A673 (cell line): ENCODE data around the gene RNF217. TPM values are rescaled to one million over a fixed set of nuclear protein-coding genes. Genes with fewer than 3 reads are reported as not detected.

ENCODE experiments used
- BruUV-seq: library from RNA; stranded (reverse); fragments of 400-500 nt; replicated peaks from 2 replicates; lab custom pipeline; 2021; lab: Mats Ljungman, UMichigan
- CTCF ChIA-PET: fragments of 300-600 bp; sonication (Branson Sonifier 250); formaldehyde crosslinking; loops from one replicate; lab custom pipeline; 2022; ENCODE audit warnings: antibody characterized with exemption; lab: Charles Lee
- POLR2A ChIA-PET: fragments of 300-600 bp; sonication (Branson Sonifier 250); formaldehyde crosslinking; loops from one replicate; lab custom pipeline; 2022; ENCODE audit warnings: antibody characterized with exemption; ENCODE audit not compliant: low non-redundant PET; lab: Charles Lee
- DNase-seq: peaks from one replicate; pipeline ENCODE4 v3.0.0-alpha.2; 2015; ENCODE audit warnings: low spot score
- H3K27ac ChIP-seq: fragments of 200-600 bp; sonication (generic); 2 replicates; pipeline ENCODE4 v1.5.1; 2016; ENCODE audit warnings: mixed run types, low read depth, mild to moderate bottlenecking, mixed read lengths, antibody characterized with exemption, low read length; ENCODE audit not compliant: poor library complexity, severe bottlenecking
- H3K27me3 ChIP-seq: fragments of 200-600 bp; sonication (generic); replicated peaks from 2 replicates; pipeline ENCODE4 v1.6.1; 2017; ENCODE audit warnings: mixed run types, low read depth, mild to moderate bottlenecking, mixed read lengths, antibody characterized with exemption, low read length; ENCODE audit not compliant: insufficient read depth, poor library complexity
- H3K36me3 ChIP-seq: fragments of 200-600 bp; sonication (generic); 2 replicates; pipeline ENCODE4 v1.6.1; 2016; ENCODE audit warnings: mixed run types, mild to moderate bottlenecking, mixed read lengths, antibody characterized with exemption, low read length; ENCODE audit not compliant: insufficient read depth, poor library complexity, severe bottlenecking
- H3K4me1 ChIP-seq: fragments of 200-600 bp; sonication (generic); 2 replicates; pipeline ENCODE4 v1.6.1; 2017; ENCODE audit warnings: mixed run types, mild to moderate bottlenecking, mixed read lengths, antibody characterized with exemption, low read length; ENCODE audit not compliant: insufficient read depth, poor library complexity, severe bottlenecking
- H3K4me3 ChIP-seq: fragments of 200-600 bp; sonication (generic); 2 replicates; pipeline ENCODE4 v1.5.1; 2016; ENCODE audit warnings: low read depth, mixed run types, mild to moderate bottlenecking, mixed read lengths, low read length; ENCODE audit not compliant: poor library complexity, severe bottlenecking
- H3K9me3 ChIP-seq: fragments of 200-600 bp; sonication (generic); 2 replicates; pipeline ENCODE4 v1.6.1; 2016; ENCODE audit warnings: mixed run types, low read depth, mild to moderate bottlenecking, mixed read lengths, antibody characterized with exemption, low read length; ENCODE audit not compliant: poor library complexity, severe bottlenecking
- EZH2 ChIP-seq: fragments of 200-600 bp; sonication (generic); IDR thresholded peaks from 2 replicates; pipeline ENCODE4 v1.6.1; 2017; ENCODE audit warnings: borderline replicate concordance, low read depth, mild to moderate bottlenecking, mixed read lengths, antibody characterized with exemption, low read length; ENCODE audit not compliant: poor library complexity, severe bottlenecking
- intact Hi-C: fragments of 100-400 bp; cut with micrococcal nuclease; formaldehyde crosslinking; loops from one replicate; pipeline ENCODE4 v1.10.0; 2022; ENCODE audit not compliant: unreplicated experiment
- total RNA-seq: library from RNA; stranded (reverse); gene quantifications from 2 replicates; pipeline ENCODE4 v1.2.3, GENCODE V29; 2021
- TF ChIP-seq, protein P1 (sequence below): fragments of 300-800, 200-600 bp; sonication (generic); conservative IDR thresholded peaks from 2 replicates; pipeline ENCODE4 v1.5.1; 2017; ENCODE audit warnings: low read depth, mild to moderate bottlenecking, antibody characterized with exemption, low read length, moderate library complexity, mixed read lengths

Gene RNF217
- total RNA-seq, 1 experiment from 2014 or later = 20.6 TPM

DNA sequence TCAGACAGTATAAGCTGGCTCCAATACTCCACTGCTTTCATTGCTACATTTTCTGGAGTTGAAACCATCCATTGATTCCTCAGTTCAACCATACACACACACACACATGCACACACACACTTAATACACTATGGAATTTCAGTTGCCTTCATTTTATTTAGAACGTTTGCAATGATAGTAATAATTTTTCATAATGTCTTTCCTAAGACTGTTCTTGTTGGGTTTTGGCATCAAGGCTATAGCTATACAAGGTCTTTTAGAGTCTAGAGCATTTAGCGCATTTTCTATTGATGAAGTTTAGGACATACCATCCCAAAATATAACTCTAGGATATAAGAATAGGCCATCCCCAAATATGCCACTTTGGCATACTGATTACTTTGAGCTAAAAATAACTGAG, 175.8 kb downstream of the RNF217 start:
- ChIA-PET CTCF (no interaction called here), POLR2A (no interaction called here)
- no peak for DNase-seq
- H3K4me1 ChIP-seq = no peaks in the 10 kb centered on the region
- H3K9me3 ChIP-seq = no peaks in the 10 kb centered on the region
- intact Hi-C loops = no loop called here
- TF ChIP-seq, protein P1, sequence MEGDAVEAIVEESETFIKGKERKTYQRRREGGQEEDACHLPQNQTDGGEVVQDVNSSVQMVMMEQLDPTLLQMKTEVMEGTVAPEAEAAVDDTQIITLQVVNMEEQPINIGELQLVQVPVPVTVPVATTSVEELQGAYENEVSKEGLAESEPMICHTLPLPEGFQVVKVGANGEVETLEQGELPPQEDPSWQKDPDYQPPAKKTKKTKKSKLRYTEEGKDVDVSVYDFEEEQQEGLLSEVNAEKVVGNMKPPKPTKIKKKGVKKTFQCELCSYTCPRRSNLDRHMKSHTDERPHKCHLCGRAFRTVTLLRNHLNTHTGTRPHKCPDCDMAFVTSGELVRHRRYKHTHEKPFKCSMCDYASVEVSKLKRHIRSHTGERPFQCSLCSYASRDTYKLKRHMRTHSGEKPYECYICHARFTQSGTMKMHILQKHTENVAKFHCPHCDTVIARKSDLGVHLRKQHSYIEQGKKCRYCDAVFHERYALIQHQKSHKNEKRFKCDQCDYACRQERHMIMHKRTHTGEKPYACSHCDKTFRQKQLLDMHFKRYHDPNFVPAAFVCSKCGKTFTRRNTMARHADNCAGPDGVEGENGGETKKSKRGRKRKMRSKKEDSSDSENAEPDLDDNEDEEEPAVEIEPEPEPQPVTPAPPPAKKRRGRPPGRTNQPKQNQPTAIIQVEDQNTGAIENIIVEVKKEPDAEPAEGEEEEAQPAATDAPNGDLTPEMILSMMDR = no peak
- TF ChIP-seq EZH2 = no peak
- no peaks in the 10 kb centered on the region for H3K27me3 ChIP-seq
- H3K27ac ChIP-seq = no peak overlapping the region
- no peaks in the 10 kb centered on the region for H3K36me3 ChIP-seq
- no peak overlapping the region for H3K4me3 ChIP-seq
- no TSS peak for BruUV-seq

- DNase-seq = no peak
- CTCF ChIA-PET = no interaction called here
- Histone ChIP-seq H3K4me1 (no peaks in the 10 kb centered on the region), H3K4me3 (no peak overlapping the region), H3K36me3 (no peaks in the 10 kb centered on the region), H3K27ac (no peak overlapping the region), H3K9me3 (no peaks in the 10 kb centered on the region), H3K27me3 (no peaks in the 10 kb centered on the region)
- TF ChIP-seq EZH2 = no peak
- TF ChIP-seq, protein P1 = no peak
- POLR2A ChIA-PET = no interaction called here
- no TSS peak for BruUV-seq
- intact Hi-C loops = no loop called here
Observed at GRCh38 chr6:125140808-125141207, 178.6 kb downstream of the RNF217 start.

Other genes starting within 250 kb of the RNF217 start
- 2.0 and 5.4 TPM in 2 replicates for gene TPD52L1, start 191.3 kb downstream of the RNF217 start, total RNA-seq